ENCODE data around the gene TMC8.
"Not testable (repeated sequence)": the region's sequence is repeated elsewhere in the genome, so short reads cannot be mapped to it uniquely, and the experiment has no call there.

TMC8 gene

GRCh38 chr17:78135858-78136500, 5.4 kb downstream of the TMC8 start:
- DNase-seq (ENCODE audit: low spot score): no peak

DNA sequence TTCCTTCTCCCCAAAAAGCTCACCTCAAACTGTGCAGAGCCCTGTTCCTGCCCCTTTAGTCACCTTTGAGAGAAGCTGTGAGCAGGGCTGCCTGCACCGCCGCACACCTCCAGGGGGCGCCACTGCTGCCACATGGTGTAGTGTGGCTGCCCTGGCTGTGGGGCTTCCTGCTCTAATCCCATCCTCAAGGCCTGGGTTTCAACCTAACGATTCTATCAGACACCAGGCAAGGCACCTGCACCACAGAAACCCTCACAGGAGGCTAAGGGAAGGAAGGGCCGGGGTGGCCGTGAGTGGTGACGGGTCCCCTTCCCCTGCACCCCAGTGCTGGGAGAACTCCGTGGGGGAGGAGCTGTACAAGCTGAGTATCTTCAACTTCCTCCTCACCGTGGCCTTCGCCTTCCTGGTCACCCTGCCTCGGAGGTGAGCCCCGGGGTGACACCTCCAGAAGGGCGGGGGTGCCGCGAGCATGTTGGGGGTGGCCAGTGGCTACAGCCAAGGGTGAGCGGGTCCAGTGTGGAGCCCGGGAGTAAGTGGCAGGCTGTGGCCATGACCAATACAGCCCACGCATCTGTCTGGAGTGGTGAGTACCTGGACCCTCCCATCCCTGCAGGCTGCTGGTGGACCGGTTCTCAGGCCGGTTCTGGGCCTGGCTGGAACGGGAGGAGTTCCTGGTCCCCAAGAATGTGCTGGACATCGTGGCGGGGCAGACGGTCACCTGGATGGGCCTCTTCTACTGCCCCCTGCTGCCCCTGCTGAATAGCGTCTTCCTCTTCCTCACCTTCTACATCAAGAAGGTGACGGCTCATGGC, 7.0 kb downstream of the TMC8 start:
- no peak for DNase-seq (ENCODE audit: low spot score)

DNA sequence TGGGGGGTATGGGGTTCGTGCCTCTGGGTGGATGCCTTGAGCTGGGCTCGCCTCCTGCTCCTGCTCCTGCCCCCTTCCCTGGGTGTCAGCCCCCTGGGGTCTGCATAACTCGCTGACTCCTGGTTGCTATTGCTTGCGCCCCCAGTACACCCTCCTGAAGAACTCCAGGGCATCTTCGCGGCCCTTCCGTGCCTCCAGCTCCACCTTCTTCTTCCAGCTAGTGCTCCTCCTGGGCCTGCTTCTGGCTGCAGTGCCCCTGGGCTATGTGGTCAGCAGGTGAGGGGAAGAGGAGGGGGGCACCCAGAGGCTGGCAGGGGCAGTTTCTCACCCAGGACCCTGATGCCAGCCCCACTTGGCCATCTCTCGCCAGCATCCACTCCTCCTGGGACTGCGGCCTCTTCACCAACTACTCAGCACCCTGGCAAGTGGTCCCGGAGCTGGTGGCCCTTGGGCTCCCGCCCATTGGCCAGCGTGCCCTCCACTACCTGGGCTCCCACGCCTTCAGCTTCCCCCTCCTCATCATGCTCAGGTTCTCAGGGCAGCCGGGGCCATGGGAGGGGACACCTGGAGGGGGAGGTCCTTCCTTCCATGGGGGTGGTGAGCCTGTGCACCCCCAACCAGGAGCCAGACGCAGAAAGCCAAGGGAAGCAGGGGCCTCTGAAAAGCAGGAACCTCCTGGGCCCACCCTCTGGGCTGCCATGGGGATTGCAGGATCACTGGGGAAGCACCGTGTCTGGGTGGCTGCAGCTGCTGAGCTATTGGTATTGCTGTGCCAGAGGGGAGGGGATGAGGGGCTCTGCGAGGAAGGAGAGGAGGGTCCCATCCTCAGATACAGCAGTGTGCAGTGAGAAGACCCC, 7.9 kb downstream of the TMC8 start:
- no peak for DNase-seq (ENCODE audit: low spot score)

GRCh38 chr17:78139861-78140168, 9.2 kb downstream of the TMC8 start:
- not testable (repeated sequence) for DNase-seq (ENCODE audit: low spot score)

DNA sequence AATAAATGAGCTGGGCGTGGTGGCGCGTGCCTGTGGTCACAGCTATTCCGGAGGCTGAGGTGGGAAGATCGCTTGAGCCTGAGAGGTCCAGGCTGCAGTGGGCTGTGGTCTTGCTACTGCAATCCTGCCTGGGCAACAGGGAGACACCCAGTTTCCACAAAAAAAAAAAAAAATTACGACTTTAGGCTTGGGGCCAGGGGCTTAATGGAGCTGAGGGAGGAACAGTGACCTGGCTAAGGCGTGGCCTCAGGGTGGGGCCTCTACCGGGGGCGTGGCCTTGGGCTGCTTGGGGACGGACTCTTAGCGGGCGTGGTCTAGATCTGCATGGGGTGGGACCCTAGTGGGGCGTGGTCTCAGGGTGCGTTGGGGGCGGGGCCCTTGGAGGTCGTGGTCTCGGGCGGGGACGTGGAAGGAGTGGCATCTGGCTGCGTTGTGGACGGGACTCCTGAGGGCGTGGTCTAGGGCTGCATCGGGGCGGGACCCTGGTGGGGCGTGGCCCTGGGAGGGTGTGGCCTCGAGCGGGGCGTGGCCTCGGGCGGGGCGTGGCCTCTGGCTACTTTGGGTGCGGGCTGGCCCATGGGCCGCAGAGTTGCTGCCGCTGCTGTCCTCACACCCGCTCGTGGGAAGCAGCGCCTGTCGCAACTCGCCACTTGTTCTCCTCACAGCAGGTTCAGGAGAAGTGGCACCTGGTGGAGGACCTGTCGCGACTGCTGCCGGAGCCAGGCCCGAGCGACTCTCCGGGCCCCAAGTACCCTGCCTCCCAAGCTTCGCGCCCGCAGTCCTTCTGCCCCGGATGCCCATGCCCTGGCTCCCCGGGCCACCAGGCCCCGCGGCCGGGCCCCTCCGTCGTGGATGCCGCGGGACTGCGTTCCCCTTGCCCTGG, 9.8 kb downstream of the TMC8 start:
- peak; percentile 94 for DNase-seq (ENCODE audit: low spot score)

GRCh38 chr17:78141437-78142118, 11.0 kb downstream of the TMC8 start:
- no peak for DNase-seq (ENCODE audit: low spot score)

GRCh38 chr17:78142119-78142861, 11.7 kb downstream of the TMC8 start:
- peak; percentile 70 for DNase-seq (ENCODE audit: low spot score)

DNA sequence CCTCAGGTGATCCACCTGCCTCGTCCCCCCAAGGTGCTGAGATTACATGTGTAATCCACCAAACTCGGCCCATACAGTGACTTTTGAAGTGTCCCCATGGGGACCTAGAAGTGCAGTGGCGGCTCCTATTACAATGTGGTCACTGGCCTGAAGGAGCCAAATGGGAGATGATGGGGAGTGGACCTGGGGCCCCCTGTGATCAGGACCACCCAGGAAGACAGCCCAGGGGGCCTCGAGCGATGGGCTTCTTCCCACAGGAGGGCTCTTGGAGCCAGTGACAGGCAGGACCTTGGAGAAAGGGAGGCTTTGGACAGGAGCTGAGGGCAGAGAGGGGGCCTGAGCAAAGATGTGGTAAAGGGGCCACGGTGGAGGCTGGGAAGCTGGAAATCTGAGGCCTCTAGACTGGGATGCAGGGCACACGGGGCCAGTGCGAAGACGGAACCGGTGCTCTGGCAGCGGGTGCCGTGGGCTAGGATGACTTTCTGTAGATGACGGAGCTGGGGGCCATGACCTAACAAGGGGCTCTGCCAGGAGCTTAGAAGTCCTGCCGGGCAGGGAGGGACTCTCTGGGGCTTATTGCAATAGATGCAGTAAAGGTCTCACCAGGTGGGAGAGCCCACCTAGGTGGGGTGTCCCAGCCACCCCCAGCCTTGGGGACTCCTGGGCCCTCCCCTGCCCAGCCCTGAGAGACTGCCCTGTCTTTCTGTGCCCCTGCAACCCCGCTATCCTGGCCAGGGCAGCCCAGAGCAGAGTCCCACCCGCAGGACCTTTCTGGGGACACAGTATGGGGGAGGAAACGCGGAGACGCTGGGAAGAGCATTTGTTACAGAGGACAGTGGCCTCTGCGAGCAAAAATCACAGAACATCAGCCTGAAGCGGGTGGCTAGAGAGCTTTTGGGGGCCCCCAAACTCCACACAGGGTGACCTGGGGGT, 12.9 kb downstream of the TMC8 start:
- no peak for DNase-seq (ENCODE audit: low spot score)

DNA sequence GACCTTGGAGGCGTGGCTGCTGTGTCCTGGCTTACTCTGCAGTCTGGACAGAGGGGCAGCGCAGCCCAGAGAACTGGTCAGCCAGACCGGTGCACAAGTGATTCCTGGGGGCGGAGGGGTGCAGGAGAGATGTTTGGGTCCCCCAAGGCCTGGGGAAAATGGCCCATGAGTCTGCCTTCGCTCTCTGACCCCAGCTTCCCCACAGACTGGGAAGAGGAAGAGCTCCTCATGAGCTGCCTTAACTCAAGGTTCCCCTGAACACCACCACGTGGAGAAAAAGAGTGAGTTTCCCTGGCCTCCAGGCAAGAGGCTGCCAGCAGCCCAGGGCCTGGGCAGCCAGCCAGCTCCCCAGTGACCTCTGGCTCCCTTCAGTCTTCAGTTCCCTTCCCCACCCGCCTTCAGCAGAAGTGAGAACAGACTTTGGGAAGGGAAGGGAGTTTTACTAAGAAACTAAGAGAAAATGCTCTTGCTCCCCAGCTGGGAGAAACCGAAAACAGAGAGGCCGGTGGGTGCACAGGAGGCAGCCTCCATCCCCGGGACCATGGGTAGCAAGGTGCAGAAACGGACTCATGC, 13.7 kb downstream of the TMC8 start:
- DNase-seq (ENCODE audit: low spot score): no peak

DNA sequence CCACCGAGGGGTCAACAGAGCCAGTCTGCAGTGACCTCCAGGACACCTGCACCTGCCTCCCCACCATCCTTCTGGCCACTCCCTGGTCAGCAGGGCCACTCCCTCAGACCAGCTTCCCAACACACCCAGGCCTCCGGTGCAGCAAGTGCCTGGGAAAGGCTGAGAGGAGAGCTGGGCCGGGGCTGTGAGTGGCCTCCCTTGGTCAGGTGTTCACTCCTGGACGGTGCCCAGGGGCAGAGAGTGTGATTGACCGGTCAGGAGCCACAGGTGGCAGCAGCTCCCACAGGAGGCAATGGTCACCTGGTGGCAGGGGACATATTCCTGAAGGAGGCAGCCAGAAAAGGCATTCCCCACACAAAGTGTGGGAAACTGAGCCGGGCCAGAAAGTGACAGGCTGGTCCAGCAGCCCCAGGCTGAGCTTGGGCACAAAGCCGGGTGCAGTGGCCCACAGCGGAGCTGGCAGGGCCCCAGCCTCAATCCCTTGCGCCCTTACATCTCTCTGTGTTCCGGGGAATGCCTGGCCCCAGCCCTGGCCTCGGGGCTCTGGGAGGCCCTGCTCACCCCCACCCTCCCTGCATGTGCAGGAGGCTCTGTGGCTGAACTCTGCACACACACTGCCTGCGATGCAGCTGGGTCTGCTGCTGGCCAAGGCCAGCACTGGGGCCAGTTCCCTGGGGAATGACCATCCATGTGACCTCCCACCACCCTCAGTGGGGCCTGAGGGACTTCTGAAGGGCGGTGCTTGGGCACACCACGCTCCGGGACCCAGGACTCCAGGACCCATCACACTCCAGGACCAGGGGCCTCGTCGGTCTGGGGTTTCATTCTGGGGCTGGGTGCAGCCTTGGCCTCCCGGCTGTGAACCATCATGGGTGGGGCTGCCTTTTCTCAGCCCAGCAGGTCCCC, 14.4 kb downstream of the TMC8 start:
- DNase-seq (ENCODE audit: low spot score): no peak

DNA sequence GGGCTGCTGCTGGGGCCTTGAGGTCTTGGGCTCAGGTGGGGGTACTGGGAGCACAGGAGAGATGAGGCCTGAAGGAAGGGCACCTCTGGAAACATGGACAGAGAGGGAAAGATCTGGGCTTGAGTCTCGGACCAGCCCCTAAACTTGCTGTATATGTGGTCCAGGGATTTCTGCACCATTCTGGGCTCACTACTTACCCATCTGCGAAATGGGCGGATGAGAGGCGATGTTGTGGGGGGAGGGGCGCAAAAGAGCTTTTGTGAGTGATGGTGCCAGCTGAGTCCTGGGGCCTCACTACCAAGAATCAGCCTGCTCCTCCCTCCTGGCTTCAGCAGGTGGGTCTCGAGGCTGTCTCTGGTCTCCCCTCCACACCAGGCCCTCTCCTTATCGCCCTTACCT, 15.9 kb downstream of the TMC8 start:
- no peak for DNase-seq (ENCODE audit: low spot score)

DNA sequence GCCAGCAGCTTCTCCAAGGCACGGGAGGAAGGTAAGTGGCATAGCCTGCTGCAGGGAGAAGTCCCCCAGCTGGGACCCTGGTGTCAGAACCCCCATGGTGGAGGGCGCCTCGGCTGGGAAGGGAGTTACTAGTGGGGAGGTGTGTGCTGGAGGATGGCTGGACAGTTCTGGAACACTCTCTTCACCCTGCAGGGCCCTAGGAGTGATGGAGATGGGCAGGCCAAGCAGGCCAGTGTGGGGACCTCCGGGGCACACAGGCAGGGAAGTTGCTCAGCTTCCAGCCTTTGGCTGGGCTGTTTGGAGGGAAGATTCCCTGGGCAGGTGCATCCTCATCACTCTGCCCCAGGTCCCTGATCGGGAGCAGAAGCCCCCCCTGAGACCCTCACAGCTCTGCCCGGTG, 16.3 kb downstream of the TMC8 start:
- no peak for DNase-seq (ENCODE audit: low spot score)

GRCh38 chr17:78147315-78147998, 16.9 kb downstream of the TMC8 start:
- DNase-seq (ENCODE audit: low spot score): no peak

GRCh38 chr17:78148286-78149016, 17.9 kb downstream of the TMC8 start:
- no peak for DNase-seq (ENCODE audit: low spot score)

- DNase-seq (ENCODE audit: low spot score): no peak
Measured at GRCh38 chr17:78151514-78152008, 21.0 kb downstream of the TMC8 start.

Measured in RKO (cell line).